Measurements from ENCODE around the gene NID1.
"Not testable (repeated sequence)": the region's sequence is repeated elsewhere in the genome, so short reads cannot be mapped to it uniquely, and the experiment has no call there.

The NID1 gene

DNA sequence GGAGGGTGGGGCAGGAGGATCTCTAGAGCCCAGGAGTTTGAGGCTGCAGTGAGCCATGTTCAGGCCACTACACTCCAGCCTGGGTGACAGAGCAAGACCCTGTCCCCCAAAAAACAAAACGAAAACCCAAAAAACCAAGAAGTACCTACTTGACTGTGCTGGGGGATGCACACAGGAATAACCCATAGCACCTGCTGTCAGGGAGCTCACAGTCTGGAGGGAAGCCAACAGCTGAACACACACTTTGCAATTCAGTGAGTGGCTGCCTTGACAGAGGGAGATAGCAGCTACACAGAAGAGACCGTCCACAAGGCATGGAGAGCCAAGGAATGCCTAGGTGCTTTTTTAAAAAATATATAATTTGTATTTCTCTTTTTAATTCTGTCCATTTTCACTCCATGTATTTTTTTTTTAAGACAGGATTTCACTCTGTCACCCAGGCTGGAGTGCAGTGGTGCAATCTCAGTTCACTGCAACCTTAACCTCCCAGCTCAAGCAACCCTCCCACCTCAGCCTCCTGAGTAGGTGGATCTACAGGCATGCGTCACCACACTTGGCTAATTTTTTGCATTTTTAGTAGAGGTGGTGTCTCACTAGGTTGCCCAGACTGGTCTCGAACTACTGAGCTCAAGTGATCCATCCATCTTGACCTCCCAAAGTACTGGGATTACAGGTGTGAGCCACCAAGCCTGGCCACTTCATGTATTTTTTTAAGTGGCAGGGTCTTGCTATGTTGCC, 68.7 kb downstream of the NID1 start:
- DNase-seq (ENCODE audit: low spot score) = no peak

DNA sequence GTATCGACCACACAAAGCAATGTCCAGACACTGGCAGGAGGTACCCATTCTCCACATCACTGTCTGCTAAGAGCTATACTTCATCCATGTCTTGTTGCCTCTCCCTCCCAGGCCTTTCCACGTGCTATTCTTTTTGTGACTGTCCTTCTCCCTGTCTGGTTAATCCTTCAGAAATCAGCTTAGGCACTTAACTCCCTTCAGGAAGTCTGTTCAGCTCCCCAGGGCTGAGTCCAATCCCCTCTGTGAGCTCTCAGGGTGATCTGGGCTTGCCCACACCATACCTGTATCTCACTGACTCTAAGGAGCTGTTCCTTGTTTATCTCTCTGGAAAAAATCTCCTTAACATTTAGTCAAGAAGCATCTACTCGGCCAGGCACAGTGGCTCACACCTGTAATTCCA, 69.4 kb downstream of the NID1 start:
- no peak for DNase-seq (ENCODE audit: low spot score)

DNA sequence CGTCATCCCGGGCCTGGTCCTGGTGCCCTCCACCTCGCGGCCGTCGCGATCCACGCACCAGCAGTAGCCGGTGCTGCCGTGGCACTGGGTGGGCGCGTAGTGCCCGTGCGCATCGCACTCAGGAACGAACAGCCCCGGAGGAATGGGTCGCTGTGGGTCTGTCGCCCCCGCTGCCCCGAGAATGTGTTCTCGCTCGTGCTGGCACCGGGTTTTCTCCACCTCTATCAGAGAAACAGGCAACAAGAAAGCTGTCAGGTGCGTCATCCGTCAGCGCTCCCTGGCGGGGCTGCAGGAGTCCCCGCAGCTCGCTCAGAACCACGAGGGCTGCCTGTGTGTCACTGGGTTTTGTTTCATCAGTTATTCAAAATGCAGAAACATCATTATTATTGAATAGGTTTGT, 71.2 kb downstream of the NID1 start:
- no peak for DNase-seq (ENCODE audit: low spot score)

DNA sequence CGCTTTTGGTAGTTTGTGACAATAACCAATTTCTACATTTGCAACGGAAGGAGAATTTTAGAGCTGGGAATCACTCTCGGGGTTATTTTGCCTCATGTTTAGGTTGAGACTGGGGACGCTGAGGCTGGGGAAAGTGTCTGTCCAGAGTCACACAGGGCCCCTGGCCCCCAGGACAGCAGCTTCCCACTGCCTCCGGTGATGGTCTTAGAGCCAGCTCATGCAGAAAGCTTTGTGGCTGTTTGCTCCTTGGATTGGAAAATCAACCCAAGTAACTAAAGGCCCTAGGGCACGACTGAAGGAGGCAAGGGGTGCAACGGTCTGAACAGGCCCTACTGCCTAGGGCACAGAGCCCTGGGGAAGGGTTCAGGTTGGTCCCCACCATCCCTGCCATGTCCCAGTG, 72.0 kb downstream of the NID1 start:
- DNase-seq (ENCODE audit: low spot score) = no peak

DNA sequence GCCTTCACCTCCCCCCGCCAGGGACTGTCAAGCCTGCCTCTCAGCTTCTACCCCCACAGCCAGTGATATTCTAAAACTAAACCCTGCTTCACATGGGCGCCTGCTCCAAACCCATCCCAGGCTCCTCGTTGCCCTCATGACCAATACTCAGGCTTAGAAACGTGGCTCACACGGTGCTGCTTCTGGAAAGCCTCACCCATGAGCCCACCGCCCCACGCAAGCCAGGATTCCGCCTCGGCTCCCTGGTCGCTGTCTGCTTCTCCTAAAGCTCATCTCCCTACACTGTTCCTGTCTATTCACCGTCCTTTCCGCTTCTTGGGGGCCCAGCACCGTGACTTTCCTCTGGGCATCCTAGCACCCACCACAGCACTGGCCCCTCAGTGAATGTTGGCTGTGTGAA, 72.5 kb downstream of the NID1 start:
- DNase-seq (ENCODE audit: low spot score) = no peak

DNA sequence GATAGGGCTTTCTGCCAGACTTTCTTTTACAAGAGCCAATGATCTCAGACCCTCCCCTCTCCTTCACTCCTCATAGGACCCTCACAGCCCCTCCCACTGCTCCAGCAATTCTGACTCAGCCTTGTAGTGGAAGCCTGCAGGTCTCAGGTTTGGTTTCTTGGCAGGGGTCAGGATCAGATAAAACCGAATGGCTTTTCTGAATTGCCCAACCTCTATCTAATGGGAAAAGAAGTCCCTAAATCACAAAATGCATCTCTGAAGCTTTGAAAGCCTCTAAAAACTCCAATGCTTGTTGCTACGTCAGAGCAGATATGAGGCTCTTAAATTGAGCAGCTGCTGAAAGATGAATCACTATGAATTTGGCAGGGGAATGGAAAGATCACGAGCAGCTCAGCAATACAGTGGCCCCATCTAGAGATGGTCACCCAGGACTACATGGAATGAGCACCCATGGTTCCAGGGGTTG, 74.5 kb downstream of the NID1 start:
- DNase-seq (ENCODE audit: low spot score) = no peak

DNA sequence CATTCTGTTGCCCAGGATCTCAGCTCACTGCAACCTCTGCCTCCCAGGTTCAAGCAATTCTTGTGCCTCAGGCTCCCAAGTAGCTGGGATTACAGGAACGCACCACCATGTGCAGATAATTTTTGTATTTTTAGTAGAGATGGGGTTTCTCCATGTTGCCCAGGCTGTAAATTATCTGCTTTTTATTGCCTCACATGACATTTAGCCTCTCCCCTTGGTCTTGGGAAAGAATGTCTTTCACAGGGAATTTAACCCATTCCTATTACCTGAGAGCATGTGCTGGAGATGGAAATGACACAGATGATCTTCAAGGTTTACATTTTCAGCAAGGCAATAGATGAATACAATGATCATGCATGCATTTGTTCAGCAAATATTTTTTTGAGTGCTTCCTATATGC, 75.8 kb downstream of the NID1 start:
- no peak for DNase-seq (ENCODE audit: low spot score)

DNA sequence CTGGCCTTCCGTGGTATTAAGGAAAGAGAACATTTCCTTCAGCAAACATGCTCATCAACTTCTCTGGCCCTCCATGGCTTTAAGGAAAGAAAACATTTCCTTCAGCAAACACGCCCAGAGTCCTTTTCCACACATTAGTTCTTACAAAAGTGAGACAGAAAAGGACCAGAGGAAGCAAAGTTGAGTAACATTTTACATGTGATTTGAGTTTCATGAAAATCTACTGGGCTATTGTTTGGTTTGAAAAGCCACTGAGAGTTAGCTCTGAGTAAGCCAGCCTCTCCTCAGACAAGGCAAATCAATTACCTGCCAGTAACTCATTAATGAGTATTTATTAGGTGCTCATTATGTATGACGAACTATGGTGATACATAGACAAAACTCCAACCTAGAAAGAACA, 78.0 kb downstream of the NID1 start:
- no peak for DNase-seq (ENCODE audit: low spot score)

DNA sequence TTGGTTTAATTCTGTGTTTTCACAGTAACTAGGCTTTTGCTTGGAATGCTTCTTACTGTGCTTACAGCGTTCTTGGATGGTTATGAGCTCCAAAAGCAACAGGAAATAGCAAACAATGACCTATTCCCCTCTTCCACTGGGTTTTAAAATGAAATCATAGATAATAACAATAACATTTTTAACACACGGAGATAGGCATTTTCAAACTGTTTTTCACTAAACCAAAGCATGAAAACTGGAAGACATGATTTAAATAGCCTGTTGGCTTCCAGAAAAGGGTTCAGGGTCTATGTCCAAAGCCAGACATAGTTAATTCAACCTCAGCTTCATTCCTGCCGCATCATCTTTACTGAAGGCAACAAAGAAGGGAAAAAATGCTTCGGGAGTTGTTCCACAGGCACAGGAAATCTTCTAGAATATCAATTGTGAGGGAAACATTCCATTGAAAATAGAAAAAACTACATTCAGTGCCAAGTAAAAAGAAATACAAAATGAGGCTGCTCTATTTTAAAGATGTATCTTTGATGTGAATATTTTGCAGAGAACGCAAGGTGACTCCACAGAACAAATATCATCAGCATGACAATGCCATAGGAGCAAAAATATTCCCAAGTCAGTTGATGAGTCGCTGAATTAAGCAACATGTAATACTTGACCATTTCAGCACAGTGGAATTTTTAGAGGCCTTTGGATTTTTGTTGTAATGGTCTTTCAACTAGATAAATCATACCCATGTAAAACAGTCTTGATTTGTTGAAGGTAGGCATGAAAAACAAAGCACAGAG, 80.7 kb downstream of the NID1 start:
- peak; percentile 56 for DNase-seq (ENCODE audit: low spot score)

DNA sequence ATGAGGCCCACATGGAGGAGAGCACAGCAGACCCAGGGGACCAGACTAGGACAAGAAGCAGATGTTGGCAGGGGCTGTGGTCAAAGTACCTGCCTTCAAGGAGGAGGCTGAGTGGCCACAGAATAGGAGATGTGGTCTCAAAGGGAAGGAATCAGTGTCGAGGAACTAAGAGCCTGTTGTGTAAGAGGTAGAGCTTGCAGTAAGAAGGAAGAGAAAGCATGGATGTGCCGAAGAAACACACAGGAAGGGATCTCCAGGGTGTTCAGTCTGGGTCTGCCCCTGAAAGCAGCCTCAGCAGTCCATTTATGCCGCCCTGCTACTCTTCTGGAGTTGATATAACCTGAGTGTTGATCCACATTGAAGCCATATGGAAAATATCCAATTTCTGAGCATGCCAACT, 83.9 kb downstream of the NID1 start:
- no peak for DNase-seq (ENCODE audit: low spot score)

DNA sequence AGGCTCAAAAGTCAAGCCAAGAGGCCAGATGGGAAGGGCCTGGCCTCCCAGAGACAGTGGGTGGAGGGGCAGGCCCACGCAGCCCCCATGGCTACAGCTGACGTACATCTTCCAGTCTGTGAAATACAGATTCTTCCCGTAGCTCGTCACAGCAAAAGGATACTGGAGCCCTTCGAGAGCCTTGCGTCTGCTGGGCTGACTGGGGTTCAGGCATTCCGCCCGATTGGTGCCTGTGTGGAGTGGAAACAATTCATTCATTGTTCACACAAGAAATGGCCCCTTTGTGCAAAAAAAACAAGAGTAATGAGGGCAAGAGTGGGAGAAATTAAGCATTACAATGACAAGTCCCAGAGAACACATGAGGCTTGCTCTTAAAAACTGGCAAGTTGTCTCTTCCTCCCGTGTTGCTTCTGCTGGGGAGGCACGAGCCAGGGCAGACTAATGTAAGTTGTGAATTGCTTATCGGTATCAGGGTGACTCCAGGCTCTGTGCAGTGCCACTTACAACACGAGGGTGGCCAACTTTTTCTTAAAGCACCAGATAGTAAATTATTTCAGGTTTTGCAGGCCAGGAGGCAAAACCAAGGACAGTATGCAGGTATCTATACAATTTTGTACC, 85.1 kb downstream of the NID1 start:
- DNase-seq (ENCODE audit: low spot score) = no peak

DNA sequence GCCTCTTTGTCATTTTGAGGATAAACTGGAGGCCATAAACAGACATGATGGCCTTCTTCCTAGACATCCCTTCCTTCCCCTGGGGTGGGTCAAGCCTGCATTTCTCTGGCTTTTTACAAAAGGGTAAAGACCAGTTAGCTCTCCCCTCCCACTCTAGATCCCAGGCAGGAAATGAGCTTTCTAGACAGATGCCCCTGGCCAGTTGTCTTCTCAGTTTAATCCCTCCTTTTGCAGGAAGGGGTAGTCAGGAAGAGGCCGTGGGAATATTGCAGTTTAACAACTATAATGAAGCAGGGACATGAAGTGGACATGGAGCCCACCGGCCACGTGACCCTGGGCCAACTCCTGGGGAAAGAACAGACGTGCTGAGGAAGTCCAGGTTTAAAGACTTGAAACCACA, 85.7 kb downstream of the NID1 start:
- no peak for DNase-seq (ENCODE audit: low spot score)

DNA sequence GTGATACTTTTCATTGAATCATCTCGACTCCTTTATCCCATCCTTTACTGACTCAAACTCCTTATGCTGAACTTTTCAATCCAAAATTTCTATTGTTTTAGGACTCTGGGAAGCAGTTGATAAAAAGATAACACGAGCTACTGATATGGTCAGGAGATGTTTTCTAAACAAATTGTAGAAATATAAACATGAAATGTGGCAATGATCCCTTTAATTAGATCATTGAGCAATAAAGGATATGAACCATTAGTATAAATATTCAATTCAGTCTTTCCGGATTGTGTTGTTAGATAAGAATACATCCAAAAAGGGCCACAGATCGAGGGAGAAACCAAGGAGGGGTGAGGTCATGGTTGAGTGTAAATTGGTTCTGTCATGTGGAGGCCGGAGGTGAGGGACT, 88.4 kb downstream of the NID1 start:
- DNase-seq (ENCODE audit: low spot score) = no peak

DNA sequence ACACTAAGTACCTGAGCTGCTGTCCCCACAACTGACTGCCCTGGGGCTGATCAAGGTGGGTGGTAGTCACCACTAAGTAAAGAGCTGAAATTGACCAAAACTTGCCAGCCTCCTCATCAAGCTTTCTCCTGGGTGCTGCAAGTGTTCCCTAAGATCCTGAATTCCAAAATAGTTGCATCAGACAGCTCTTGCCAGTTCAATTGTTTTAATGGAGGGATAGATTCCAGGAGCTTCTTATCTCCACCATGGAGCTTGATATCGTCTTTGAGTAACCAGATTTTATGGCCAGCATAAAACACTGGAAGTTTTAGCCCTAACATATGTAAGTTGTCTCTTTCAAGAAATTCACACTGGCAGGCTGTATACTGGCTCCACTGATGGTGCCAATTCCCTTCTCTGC, 90.3 kb downstream of the NID1 start:
- no peak for DNase-seq (ENCODE audit: low spot score)

DNA sequence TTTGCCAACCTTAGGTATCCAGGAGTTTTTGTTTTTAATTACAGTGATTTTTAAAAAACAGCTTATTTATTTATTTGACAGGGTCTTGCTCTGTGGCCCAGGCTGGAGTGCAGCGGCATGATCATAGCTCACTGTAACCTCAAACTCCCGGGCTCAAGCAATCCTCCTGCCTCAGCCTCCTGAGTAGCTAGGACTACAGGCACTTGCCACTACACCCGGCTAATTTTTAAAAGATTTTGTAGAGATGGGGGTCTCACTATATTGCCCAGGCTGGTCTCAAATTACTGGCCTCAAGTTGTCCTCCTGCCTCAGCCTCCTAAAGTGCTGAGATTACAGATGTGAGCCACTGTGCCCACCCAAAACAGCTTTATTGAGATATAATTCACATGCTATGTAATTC, 92.2 kb downstream of the NID1 start:
- not testable (repeated sequence) for DNase-seq (ENCODE audit: low spot score)

DNA sequence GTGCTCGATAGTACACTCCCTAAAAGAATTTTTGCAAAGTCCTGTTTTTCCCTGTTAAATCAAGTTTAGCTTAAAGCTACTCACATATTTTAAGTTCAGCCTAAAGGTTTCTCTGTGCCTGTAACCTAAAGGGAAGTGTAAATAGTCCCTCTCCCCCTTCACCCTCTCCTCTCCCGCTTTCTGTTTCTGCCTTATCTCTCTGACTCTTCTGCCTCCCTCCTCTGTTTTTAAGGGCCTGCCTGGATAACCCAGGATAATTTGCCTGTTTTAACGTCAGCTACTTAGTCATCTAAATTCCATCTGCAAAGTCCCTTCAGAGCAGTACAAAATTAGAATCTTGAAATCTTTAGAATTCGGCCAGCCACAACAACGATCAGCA, 92.6 kb downstream of the NID1 start:
- DNase-seq (ENCODE audit: low spot score) = peak; percentile 20

DNA sequence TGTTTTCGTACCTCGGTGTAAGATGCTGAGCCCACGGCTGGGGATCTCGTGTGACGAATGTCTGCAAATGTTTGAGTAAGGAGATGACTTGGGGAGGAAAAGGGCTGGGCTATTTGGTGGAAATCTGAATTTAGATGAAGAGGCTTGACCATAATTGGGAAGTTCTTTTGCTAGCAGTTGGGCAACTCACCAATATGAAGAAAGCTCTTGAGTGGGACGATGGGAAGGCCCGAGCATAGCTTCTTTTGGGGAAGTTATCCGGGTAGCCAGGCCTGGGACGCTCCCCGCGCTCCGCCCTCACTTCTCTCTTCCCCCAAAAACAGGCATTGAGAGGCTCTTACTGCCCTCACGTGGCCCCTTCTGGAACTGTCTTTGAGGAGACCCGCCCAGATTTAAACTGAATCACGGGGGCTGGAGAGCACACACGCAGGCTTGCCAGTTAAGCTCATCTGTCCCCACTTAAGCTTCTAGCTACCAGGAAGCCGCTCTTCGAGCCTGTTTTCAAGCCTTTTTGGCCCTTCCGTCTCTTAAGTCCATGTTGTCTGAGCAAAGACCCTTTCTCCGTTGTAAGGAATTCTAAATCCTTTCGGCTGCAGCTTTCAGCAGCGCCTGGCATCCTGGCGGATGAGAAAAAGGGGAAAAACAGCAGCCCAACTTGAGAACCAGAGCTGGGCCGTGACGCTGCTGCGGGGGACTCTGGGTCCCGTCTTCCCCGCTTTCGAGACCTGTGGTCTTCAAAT, 93.1 kb downstream of the NID1 start:
- peak; percentile 79 for DNase-seq (ENCODE audit: low spot score)

DNA sequence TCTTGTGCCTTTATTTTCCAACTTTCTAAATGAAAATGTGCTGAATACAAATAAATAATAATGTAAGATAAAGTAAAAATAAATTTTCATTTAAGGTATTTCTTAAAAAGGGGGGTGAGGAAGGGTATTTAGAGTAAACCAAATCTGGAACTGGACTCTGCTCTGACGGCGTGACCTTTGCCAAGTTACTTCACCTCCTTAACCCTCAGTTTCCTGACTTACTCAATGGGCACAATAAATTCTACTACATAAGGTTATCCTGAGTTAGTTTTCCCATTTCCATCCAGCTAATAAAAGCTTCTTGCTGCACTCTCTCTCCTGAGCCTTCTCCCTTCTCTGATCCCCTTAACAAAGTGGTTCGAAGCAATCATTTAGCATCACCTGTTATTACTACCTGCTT, 93.9 kb downstream of the NID1 start:
- no peak for DNase-seq (ENCODE audit: low spot score)

DNA sequence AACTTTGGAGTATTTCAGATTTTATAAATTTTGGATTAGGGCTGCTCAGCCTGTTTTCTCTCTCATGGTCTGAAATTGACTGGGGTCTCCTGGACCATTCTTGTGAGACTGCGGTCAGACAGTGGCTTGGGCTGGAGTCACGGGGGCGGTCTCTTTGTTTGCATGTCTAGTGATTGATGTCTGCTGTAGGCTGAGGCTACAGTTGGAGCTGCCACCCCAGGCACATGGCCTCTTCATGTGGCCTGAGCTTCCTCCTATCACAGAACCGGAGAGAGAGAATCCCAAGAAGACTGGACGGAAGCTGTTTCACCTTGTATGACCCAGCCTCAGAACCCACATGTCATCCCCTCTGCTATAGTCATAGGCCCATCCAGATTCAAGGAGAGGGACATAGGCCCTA, 96.1 kb downstream of the NID1 start:
- DNase-seq (ENCODE audit: low spot score) = no peak

DNA sequence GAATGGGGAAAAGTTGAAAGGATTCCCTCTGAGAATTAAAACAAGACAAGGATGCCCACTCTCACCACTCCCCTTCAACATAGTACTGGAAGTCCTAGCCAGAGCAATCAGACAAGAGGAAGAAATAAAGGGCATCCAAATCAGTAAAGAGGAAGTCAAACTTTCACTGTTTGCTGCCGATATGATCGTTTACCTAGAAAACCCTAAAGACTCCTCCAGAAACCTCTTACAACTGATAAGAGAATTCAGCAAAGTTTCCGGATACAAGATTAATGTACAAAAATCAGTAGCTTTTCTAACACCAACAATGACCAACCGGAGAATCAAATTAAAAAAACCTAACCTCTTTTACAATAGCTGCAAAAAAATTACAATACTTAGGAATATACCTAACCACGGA, 98.8 kb downstream of the NID1 start:
- not testable (repeated sequence) for DNase-seq (ENCODE audit: low spot score)

DNA sequence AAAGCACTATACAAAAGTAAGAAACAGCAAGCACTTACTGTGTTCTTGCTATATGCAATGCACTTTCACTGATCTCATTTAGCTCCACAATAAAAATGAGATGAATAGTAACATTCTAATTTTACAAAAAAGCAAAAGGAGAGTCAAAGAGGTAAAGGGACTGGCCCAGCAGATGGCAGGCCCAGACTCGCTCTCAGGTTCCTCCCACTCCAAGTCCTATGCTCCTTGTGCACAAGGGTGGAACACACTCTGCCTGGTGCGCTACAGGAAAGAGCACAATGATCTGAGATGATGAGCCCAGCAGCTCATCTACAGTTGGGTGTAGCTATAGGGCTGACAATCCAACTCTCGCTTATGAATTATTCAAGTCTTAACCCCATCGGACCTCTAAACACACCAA, 104.1 kb downstream of the NID1 start:
- no peak for DNase-seq (ENCODE audit: low spot score)

DNA sequence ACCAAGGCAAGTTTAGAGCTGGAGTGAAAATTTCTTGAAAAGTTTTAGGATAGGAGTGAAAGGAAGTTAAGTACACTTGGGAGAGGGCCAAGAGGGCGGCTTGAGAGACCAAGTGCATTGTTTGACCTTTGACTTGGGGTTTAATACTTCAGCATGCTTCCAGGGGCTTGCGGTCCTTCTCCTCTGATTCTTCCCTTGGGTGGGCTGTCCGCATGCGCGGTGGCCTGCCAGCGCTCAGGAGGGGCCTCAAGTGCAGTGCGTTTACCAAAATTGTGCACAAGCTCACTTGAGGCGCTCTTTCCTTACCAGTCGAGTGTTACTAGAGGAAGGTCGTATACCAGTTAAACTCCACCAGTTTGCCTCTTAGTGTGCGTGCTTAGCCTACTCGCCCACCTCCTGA, 106.9 kb downstream of the NID1 start:
- DNase-seq (ENCODE audit: low spot score) = no peak

DNA sequence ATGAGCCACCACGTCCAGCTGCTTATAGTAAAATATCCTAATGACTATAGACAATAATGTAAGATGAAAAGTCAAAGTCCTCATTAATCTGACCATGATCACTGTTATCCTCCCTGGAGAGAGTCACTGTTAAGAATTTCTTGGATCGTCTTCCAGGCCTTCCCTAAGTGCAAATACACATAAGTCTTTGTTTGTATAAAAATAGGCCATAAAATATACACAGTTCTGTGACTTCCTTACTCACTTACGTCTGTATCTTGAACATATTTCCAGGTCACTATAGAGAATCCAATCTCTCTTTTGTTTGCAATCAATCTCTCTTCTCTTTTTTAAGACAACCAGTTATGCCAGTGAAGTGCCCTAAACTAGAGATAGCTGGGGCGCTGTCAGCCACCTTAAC, 109.1 kb downstream of the NID1 start:
- DNase-seq (ENCODE audit: low spot score) = no peak

Measured in kidney capillary endothelial cell (primary cell).